ELF-1 (cell line): ENCODE measurements around the gene RBM20.
A peak's percentile ranks its signal among the peaks of the same experiment; 100 is the strongest.

Experiments
- DNase-seq: peaks from one replicate; pipeline ENCODE4 v3.0.0-alpha.2; 2016; ENCODE audit warnings: low read depth, low spot score

Gene RBM20

GRCh38 chr10:110786172-110786571 is 142.0 kb downstream of the RBM20 start:
- DNase-seq: no peak

- no peak for DNase-seq
Observed at GRCh38 chr10:110788620-110789385, 144.7 kb downstream of the RBM20 start.

GRCh38 chr10:110789604-110790433 is 145.7 kb downstream of the RBM20 start:
- peak; percentile 45 for DNase-seq

GRCh38 chr10:110790913-110791506 is 146.9 kb downstream of the RBM20 start:
- no peak for DNase-seq

- DNase-seq: no peak
Observed at GRCh38 chr10:110791541-110792073, 147.5 kb downstream of the RBM20 start.

GRCh38 chr10:110792476-110793125 is 148.5 kb downstream of the RBM20 start:
- no peak for DNase-seq

GRCh38 chr10:110793128-110793812 is 149.1 kb downstream of the RBM20 start:
- DNase-seq: no peak

GRCh38 chr10:110793886-110794285 is 149.8 kb downstream of the RBM20 start:
- DNase-seq: no peak

- DNase-seq: peak; percentile 55
Observed at GRCh38 chr10:110794808-110795207, 150.7 kb downstream of the RBM20 start.

- no peak for DNase-seq
Observed at GRCh38 chr10:110797416-110797815, 153.3 kb downstream of the RBM20 start.

- no peak for DNase-seq
Observed at GRCh38 chr10:110798340-110798739, 154.2 kb downstream of the RBM20 start.

GRCh38 chr10:110802090-110802489 is 158.0 kb downstream of the RBM20 start:
- DNase-seq: no peak

- no peak for DNase-seq
Observed at GRCh38 chr10:110802551-110803238, 158.6 kb downstream of the RBM20 start.

- no peak for DNase-seq
Observed at GRCh38 chr10:110803239-110803749, 159.2 kb downstream of the RBM20 start.

GRCh38 chr10:110803830-110804338 is 159.7 kb downstream of the RBM20 start:
- DNase-seq: peak; percentile 80

- no peak for DNase-seq
Observed at GRCh38 chr10:110804376-110804775, 160.2 kb downstream of the RBM20 start.

GRCh38 chr10:110805292-110805691 is 161.2 kb downstream of the RBM20 start:
- no peak for DNase-seq

GRCh38 chr10:110806335-110806734 is 162.2 kb downstream of the RBM20 start:
- no peak for DNase-seq

GRCh38 chr10:110808123-110808522 is 164.0 kb downstream of the RBM20 start:
- DNase-seq: no peak

- no peak for DNase-seq
Observed at GRCh38 chr10:110808615-110809014, 164.5 kb downstream of the RBM20 start.
